Caco-2 (cell line): Measurements from ENCODE around the gene PPM1H. TPM values are rescaled to one million over a fixed set of nuclear protein-coding genes. Genes with fewer than 3 reads are reported as not detected.

Experiments
- BruUV-seq: library from RNA; stranded (reverse); fragments of 400-500 nt; replicated peaks from 2 replicates; lab custom pipeline; 2021; lab: Mats Ljungman, UMichigan
- CTCF ChIA-PET: fragments of 300-600 bp; sonication (Branson Sonifier 250); formaldehyde crosslinking; loops from one replicate; lab custom pipeline; 2022; ENCODE audit warnings: antibody characterized with exemption; lab: Charles Lee
- POLR2A ChIA-PET: fragments of 300-600 bp; sonication (Branson Sonifier 250); formaldehyde crosslinking; loops from one replicate; lab custom pipeline; 2022; ENCODE audit warnings: antibody characterized with exemption; lab: Charles Lee
- DNase-seq, 2 experiments: peaks; one replicate each; pipeline versions ENCODE4 v3.0.0 to v3.0.0-alpha.2; 2020 to 2022
- H3K27me3 ChIP-seq: replicated peaks from 2 replicates; pipeline ENCODE4 v1.6.0; 2011; ENCODE audit warnings: low read length; ENCODE audit not compliant: control insufficient read depth, insufficient read depth
- H3K36me3 ChIP-seq: 2 replicates; pipeline ENCODE4 v1.5.1; 2011; ENCODE audit warnings: low read length; ENCODE audit not compliant: control insufficient read depth, insufficient read depth
- H3K4me1 ChIP-seq: fragments of 250-450 bp; sonication (Bioruptor Pico); 2 replicates; pipeline ENCODE4 v1.5.1; 2020; ENCODE audit warnings: mild to moderate bottlenecking
- H3K4me3 ChIP-seq: 2 replicates; pipeline ENCODE4 v1.5.1; 2011; ENCODE audit warnings: low read depth, mild to moderate bottlenecking, control low read depth, low read length
- H3K9me3 ChIP-seq: fragments of 250-450 bp; sonication (Bioruptor Pico); 2 replicates; pipeline ENCODE4 v1.5.1; 2020; ENCODE audit warnings: mild to moderate bottlenecking, moderate library complexity
- H3K27ac Mint-ChIP-seq: one replicate; pipeline ENCODE4 v1.8.0; 2022; ENCODE audit warnings: mixed read lengths; ENCODE audit not compliant: unreplicated experiment
- H3K27me3 Mint-ChIP-seq: one replicate; pipeline ENCODE4 v1.8.0; 2022; ENCODE audit warnings: mixed read lengths; ENCODE audit not compliant: insufficient read depth, unreplicated experiment
- H3K36me3 Mint-ChIP-seq: one replicate; pipeline ENCODE4 v1.8.0; 2022; ENCODE audit warnings: mild to moderate bottlenecking, mixed read lengths; ENCODE audit not compliant: insufficient read depth, unreplicated experiment
- H3K4me1 Mint-ChIP-seq: one replicate; pipeline ENCODE4 v1.8.0; 2022; ENCODE audit warnings: low read depth, mixed read lengths; ENCODE audit not compliant: unreplicated experiment
- H3K4me3 Mint-ChIP-seq: one replicate; pipeline ENCODE4 v1.8.0; 2022; ENCODE audit warnings: mild to moderate bottlenecking, moderate library complexity, mixed read lengths; ENCODE audit not compliant: unreplicated experiment
- H3K9me3 Mint-ChIP-seq: one replicate; pipeline ENCODE4 v1.8.0; 2022; ENCODE audit warnings: mixed read lengths; ENCODE audit not compliant: unreplicated experiment
- CTCF ChIP-seq, 2 experiments: fragments of 200-600 bp in 1 of 2; IDR thresholded peaks; 1 replicate in 1 of 2; 2 replicates in 1 of 2; pipeline versions ENCODE4 v1.5.1 to v1.8.0; 2011 to 2022; ENCODE audit warnings: antibody characterized with exemption in 1 of 2, control low read depth in 1 of 2, inconsistent platforms in 1 of 2, low read depth in 1 of 2, low read length in 1 of 2, mild to moderate bottlenecking in 1 of 2, moderate library complexity in 1 of 2; ENCODE audit not compliant: insufficient read depth in 1 of 2, severe bottlenecking in 1 of 2, unreplicated experiment in 1 of 2
- intact Hi-C: fragments of 100-400 bp; cut with micrococcal nuclease; formaldehyde crosslinking; loops from one replicate; pipeline ENCODE4 v1.10.0; 2022; ENCODE audit not compliant: unreplicated experiment
- total RNA-seq: library from RNA; stranded (reverse); gene quantifications from 2 replicates; pipeline ENCODE4 v1.2.3, GENCODE V29; 2022

Gene PPM1H
- total RNA-seq, 1 experiment from 2014 or later, result 151 TPM

GRCh38 chr12:62601765-62602164, 333.2 kb downstream of the PPM1H start:
- Histone ChIP-seq H3K36me3 (no peaks in the 10 kb centered on the region), H3K4me3 (peak overlapping the region; percentile 93), H3K4me1 (peaks cover 23% of the 10 kb centered on the region), H3K9me3 (no peaks in the 10 kb centered on the region), H3K27me3 (no peaks in the 10 kb centered on the region)
- peak overlapping the region; percentile 100 for H3K27ac Mint-ChIP-seq
- H3K27me3 Mint-ChIP-seq, result no peaks in the 10 kb centered on the region
- ChIA-PET POLR2A (no interaction called here), CTCF (interaction anchor here (0.6 to 1.0 kb wide), 2 partner anchors 20 to 25 kb away, joined by 3 to 4 read pairs; no protein-coding TSS in a partner anchor)
- TF ChIP-seq CTCF (IDR thresholded peaks at IDR 0.05; ENCODE audit: insufficient read depth in 1 of 2, low read depth in 1 of 2, low read length in 1 of 2, severe bottlenecking in 1 of 2, unreplicated experiment in 1 of 2), result no peak
- H3K9me3 Mint-ChIP-seq, result no peaks in the 10 kb centered on the region
- H3K4me1 Mint-ChIP-seq, result peaks cover 9% of the 10 kb centered on the region
- BruUV-seq, result no TSS peak
- peaks cover 15% of the 10 kb centered on the region for H3K36me3 Mint-ChIP-seq
- DNase-seq, result no peak
- H3K4me3 Mint-ChIP-seq, result peak overlapping the region; percentile 95
- intact Hi-C loops, result loop anchor here (1.0 to 10.0 kb wide), 6 partner anchors 131 to 493 kb away; no protein-coding TSS in a partner anchor

- Histone ChIP-seq H3K36me3 (no peaks in the 10 kb centered on the region), H3K4me1 (peaks cover 15% of the 10 kb centered on the region), H3K4me3 (no peak overlapping the region), H3K9me3 (no peaks in the 10 kb centered on the region), H3K27me3 (no peaks in the 10 kb centered on the region)
- Mint-ChIP-seq H3K9me3 (no peaks in the 10 kb centered on the region), H3K36me3 (peaks cover 15% of the 10 kb centered on the region), H3K27ac (no peak overlapping the region), H3K27me3 (no peaks in the 10 kb centered on the region), H3K4me1 (peaks cover 9% of the 10 kb centered on the region), H3K4me3 (no peak overlapping the region)
- intact Hi-C loops, result loop anchor here (5.0 to 10.0 kb wide), 4 partner anchors 163 to 495 kb away; no protein-coding TSS in a partner anchor
- CTCF ChIA-PET, result no interaction called here
- peak in 1 of 2 experiments; percentile 11 for TF ChIP-seq CTCF (IDR thresholded peaks at IDR 0.05; ENCODE audit: insufficient read depth in 1 of 2, low read depth in 1 of 2, low read length in 1 of 2, severe bottlenecking in 1 of 2, unreplicated experiment in 1 of 2)
- DNase-seq, result no peak
- BruUV-seq, result no TSS peak
- POLR2A ChIA-PET, result no interaction called here
Measured at GRCh38 chr12:62599854-62600437, 335.0 kb downstream of the PPM1H start.

- CTCF ChIA-PET, result no interaction called here
- Histone ChIP-seq H3K36me3 (no peaks in the 10 kb centered on the region), H3K9me3 (no peaks in the 10 kb centered on the region), H3K27me3 (no peaks in the 10 kb centered on the region), H3K4me3 (no peak overlapping the region), H3K4me1 (peaks cover 9% of the 10 kb centered on the region)
- no peak overlapping the region for H3K4me3 Mint-ChIP-seq
- intact Hi-C loops, result no loop called here
- H3K27me3 Mint-ChIP-seq, result no peaks in the 10 kb centered on the region
- no peaks in the 10 kb centered on the region for H3K9me3 Mint-ChIP-seq
- peaks cover 9% of the 10 kb centered on the region for H3K4me1 Mint-ChIP-seq
- no peak overlapping the region for H3K27ac Mint-ChIP-seq
- POLR2A ChIA-PET, result no interaction called here
- no peak for TF ChIP-seq CTCF (IDR thresholded peaks at IDR 0.05; ENCODE audit: insufficient read depth in 1 of 2, low read depth in 1 of 2, low read length in 1 of 2, severe bottlenecking in 1 of 2, unreplicated experiment in 1 of 2)
- peaks cover 15% of the 10 kb centered on the region for H3K36me3 Mint-ChIP-seq
- DNase-seq, result no peak
- no TSS peak for BruUV-seq
Measured at GRCh38 chr12:62598846-62599245, 336.1 kb downstream of the PPM1H start.
